NCI-H2171 (cell line): ENCODE measurements around the gene ALDH3B2.

ENCODE experiments used
- DNase-seq: peaks from one replicate; lab custom pipeline; 2025; lab: John Stamatoyannopoulos, UW

Gene ALDH3B2

GRCh38 chr11:67613960-67614715 is 60.3 kb downstream of the ALDH3B2 start:
- DNase-seq, result peak; percentile 11

- no peak for DNase-seq
Measured at GRCh38 chr11:67613313-67613959, 61.0 kb downstream of the ALDH3B2 start.

- no peak for DNase-seq
Measured at GRCh38 chr11:67612751-67613150, 61.7 kb downstream of the ALDH3B2 start.
